ENCODE results near the gene PTPRG. TPM values are rescaled to one million over a fixed set of nuclear protein-coding genes. Genes with fewer than 3 reads are reported as not detected.

PTPRG gene
- total and polyA plus RNA-seq, 2 donors (not counting 1 experiment from before 2014, with no cell fraction given): 67.0 to 97.9 TPM

DNA sequence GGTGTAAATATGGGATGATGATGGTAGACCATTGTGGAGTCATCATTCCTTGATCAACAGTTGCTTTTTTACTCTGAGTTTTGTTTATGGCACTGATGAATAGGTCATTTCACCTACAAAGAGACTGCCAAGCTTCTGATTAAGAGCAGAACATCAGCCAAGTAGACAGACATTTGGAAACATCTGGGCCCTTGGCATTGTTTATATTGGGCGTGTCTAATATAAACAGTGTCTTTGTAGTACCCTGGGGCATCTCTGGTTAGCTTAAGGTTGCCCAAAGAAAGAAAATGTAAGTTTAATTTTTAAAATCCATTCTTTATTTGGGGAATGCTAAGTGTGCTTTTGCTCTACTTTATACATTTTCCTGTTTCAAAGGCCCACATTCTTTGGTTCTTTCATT lies 435.0 kb downstream of the PTPRG start:
- no peak overlapping the region for H3K4me2 ChIP-seq (ENCODE audit: extremely low read depth, insufficient read depth, low read length)
- H4K20me1 ChIP-seq (ENCODE audit: control insufficient read depth, extremely low read depth, insufficient read depth, low read length): no peaks in the 10 kb centered on the region
- no peak overlapping the region for H3K9ac ChIP-seq (ENCODE audit: insufficient read depth, low read length)
- no peaks in the 10 kb centered on the region for H3K79me2 ChIP-seq (ENCODE audit: control insufficient read depth, insufficient read depth, low read length)
- no peak overlapping the region for H3K4me3 ChIP-seq (replicated peaks in 1 of 4; ENCODE audit: control extremely low read depth in 1 of 4, insufficient read depth in 1 of 4, low read depth in 3 of 4, low read length in 4 of 4)
- no peaks in the 10 kb centered on the region for H3K9me3 ChIP-seq (ENCODE audit: control insufficient read depth, insufficient read depth, low read depth, low read length)
- no peak overlapping the region for H3K27ac ChIP-seq (ENCODE audit: insufficient read depth, low read length)
- no peaks in the 10 kb centered on the region for H3K27me3 ChIP-seq (ENCODE audit: control insufficient read depth, insufficient read depth, low read length)
- no peaks in the 10 kb centered on the region for H3K4me1 ChIP-seq (ENCODE audit: control insufficient read depth, extremely low read depth, insufficient read depth, low read length)
- no peaks in the 10 kb centered on the region for H3K36me3 ChIP-seq (ENCODE audit: control insufficient read depth, insufficient read depth, low read length)
- DNase-seq (ENCODE audit: low read depth in 2 of 2): no peak
- TF ChIP-seq EZH2 (IDR thresholded peaks at IDR 0.05; ENCODE audit: low read length, missing control alignments) (no peak), CTCF (conservative IDR thresholded peaks at IDR 0.05 in 1 of 2, IDR thresholded peaks at IDR 0.05 in 1 of 2; ENCODE audit: low read depth in 1 of 2, low read length in 2 of 2) (no peak)
- H2AFZ ChIP-seq (ENCODE audit: low read length): no peak overlapping the region

DNA sequence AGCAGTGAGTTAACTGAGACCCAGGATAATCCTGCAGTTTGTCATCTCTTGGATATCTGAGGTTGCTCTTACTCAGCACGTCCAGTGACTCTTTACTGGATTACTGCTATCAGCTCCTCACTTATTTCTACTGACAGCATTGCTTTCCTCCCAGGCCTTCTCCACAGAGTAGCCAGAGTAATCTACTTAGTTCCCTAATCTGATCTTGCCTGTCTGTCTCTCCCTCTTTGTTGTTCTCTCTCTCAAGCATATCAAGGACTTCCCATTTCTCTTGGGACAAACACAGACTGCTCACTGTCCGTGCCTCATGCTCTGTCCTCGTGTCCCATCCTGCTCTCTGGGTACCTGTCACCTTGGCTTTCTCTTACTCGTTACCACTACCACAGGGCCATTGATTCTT lies 435.7 kb downstream of the PTPRG start:
- Histone ChIP-seq H3K27ac (ENCODE audit: insufficient read depth, low read length) (no peak overlapping the region), H2AFZ (ENCODE audit: low read length) (no peak overlapping the region), H3K79me2 (ENCODE audit: control insufficient read depth, insufficient read depth, low read length) (no peaks in the 10 kb centered on the region), H3K9me3 (ENCODE audit: control insufficient read depth, insufficient read depth, low read depth, low read length) (no peaks in the 10 kb centered on the region), H3K4me3 (replicated peaks in 1 of 4; ENCODE audit: control extremely low read depth in 1 of 4, insufficient read depth in 1 of 4, low read depth in 3 of 4, low read length in 4 of 4) (no peak overlapping the region), H3K36me3 (ENCODE audit: control insufficient read depth, insufficient read depth, low read length) (no peaks in the 10 kb centered on the region), H3K9ac (ENCODE audit: insufficient read depth, low read length) (no peak overlapping the region), H3K4me2 (ENCODE audit: extremely low read depth, insufficient read depth, low read length) (no peak overlapping the region), H3K27me3 (ENCODE audit: control insufficient read depth, insufficient read depth, low read length) (no peaks in the 10 kb centered on the region), H3K4me1 (ENCODE audit: control insufficient read depth, extremely low read depth, insufficient read depth, low read length) (no peaks in the 10 kb centered on the region), H4K20me1 (ENCODE audit: control insufficient read depth, extremely low read depth, insufficient read depth, low read length) (no peaks in the 10 kb centered on the region)
- no peak for TF ChIP-seq CTCF (conservative IDR thresholded peaks at IDR 0.05 in 1 of 2, IDR thresholded peaks at IDR 0.05 in 1 of 2; ENCODE audit: low read depth in 1 of 2, low read length in 2 of 2)
- no peak for TF ChIP-seq EZH2 (IDR thresholded peaks at IDR 0.05; ENCODE audit: low read length, missing control alignments)
- no peak for DNase-seq (ENCODE audit: low read depth in 2 of 2)

- TF ChIP-seq EZH2 (IDR thresholded peaks at IDR 0.05; ENCODE audit: low read length, missing control alignments) (no peak), CTCF (conservative IDR thresholded peaks at IDR 0.05 in 1 of 2, IDR thresholded peaks at IDR 0.05 in 1 of 2; ENCODE audit: low read depth in 1 of 2, low read length in 2 of 2) (no peak)
- no peaks in the 10 kb centered on the region for H3K9me3 ChIP-seq (ENCODE audit: control insufficient read depth, insufficient read depth, low read depth, low read length)
- no peak overlapping the region for H3K4me2 ChIP-seq (ENCODE audit: extremely low read depth, insufficient read depth, low read length)
- H3K27ac ChIP-seq (ENCODE audit: insufficient read depth, low read length): no peak overlapping the region
- H2AFZ ChIP-seq (ENCODE audit: low read length): no peak overlapping the region
- H3K4me1 ChIP-seq (ENCODE audit: control insufficient read depth, extremely low read depth, insufficient read depth, low read length): no peaks in the 10 kb centered on the region
- DNase-seq (ENCODE audit: low read depth in 2 of 2): peak in 1 of 2 donors; percentile 4
- no peaks in the 10 kb centered on the region for H3K36me3 ChIP-seq (ENCODE audit: control insufficient read depth, insufficient read depth, low read length)
- H3K9ac ChIP-seq (ENCODE audit: insufficient read depth, low read length): no peak overlapping the region
- no peaks in the 10 kb centered on the region for H3K79me2 ChIP-seq (ENCODE audit: control insufficient read depth, insufficient read depth, low read length)
- no peaks in the 10 kb centered on the region for H4K20me1 ChIP-seq (ENCODE audit: control insufficient read depth, extremely low read depth, insufficient read depth, low read length)
- no peak overlapping the region for H3K4me3 ChIP-seq (replicated peaks in 1 of 4; ENCODE audit: control extremely low read depth in 1 of 4, insufficient read depth in 1 of 4, low read depth in 3 of 4, low read length in 4 of 4)
- no peaks in the 10 kb centered on the region for H3K27me3 ChIP-seq (ENCODE audit: control insufficient read depth, insufficient read depth, low read length)
Observed at GRCh38 chr3:62003835-62004234, 442.5 kb downstream of the PTPRG start.
